HG02763 (cell line): ENCODE results near the gene COA8.

Experiments
- ATAC-seq: cut with Tn5 transposase; IDR thresholded peaks from one replicate; pipeline ENCODE4 v1.9.1; 2021; ENCODE audit warnings: mild to moderate bottlenecking, moderate library complexity; ENCODE audit not compliant: unreplicated experiment

The COA8 gene

DNA sequence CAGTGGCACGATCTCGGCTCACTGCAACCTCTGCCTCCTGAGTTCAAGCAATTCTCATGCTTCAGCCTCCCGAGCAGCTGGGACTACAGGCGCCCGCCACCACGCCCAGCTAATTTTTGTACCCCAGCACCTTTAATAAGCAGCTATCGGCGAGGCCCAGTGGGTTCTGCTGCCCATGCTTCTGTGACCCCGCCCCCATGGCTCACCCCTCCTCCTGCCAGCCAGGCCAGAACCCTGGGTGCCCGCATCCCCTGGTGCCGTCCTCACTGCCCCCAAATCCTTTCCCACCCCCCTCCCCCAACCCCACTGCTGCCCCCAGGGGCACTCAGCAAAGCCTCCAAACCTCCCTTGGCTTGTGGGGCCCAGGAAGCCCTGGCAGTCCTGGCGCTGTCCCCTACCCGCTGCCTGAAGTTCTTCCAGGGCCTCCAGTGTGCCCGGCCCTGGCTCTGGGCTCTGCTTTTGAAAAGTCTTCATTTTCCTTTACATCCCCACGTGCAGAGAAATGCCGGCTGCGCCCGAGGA, 14.8 kb upstream of the COA8 start:
- no peak for ATAC-seq

DNA sequence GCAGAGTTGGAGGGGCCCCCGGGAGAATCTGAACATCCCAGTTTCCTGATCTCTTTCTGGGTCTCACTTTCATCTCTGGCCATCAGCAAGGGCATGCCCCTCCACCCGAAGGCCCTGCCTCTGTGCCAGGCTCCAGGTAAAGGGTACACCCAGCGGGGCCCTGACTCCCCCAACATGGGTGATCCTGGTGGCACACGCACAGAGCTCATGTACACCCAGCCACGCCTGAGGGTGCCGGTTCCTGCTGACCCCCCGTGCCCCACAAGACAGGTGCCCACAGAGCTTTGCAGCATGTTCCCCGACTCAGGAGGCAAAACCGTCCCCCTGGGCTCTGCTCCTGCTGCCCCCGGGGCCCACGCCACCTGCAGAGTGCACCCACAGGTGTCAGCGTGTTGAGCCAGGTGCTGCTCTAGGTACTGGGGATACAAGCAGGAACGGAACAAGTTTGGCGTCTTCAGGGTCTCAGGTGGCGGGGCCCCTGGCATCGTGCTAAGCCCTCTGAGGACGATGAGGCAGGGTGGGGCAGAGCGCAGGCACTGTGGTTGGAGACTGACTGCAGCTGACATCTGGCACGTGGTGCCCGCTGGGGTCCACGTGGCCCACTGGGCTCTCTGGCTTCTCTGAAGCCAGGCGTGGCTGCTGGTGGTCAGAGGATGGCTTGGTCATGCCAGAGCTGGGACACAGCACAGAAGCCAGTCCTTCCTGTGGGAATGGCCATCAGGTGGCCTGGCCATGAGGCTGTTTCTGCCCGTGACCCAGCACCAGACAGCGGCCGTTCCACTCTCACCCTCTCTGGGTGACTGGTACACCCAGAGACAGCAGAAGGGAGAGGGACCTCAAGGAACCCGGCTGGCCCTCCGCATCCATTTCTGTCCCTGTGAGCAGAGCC, 14.1 kb upstream of the COA8 start:
- no peak for ATAC-seq

DNA sequence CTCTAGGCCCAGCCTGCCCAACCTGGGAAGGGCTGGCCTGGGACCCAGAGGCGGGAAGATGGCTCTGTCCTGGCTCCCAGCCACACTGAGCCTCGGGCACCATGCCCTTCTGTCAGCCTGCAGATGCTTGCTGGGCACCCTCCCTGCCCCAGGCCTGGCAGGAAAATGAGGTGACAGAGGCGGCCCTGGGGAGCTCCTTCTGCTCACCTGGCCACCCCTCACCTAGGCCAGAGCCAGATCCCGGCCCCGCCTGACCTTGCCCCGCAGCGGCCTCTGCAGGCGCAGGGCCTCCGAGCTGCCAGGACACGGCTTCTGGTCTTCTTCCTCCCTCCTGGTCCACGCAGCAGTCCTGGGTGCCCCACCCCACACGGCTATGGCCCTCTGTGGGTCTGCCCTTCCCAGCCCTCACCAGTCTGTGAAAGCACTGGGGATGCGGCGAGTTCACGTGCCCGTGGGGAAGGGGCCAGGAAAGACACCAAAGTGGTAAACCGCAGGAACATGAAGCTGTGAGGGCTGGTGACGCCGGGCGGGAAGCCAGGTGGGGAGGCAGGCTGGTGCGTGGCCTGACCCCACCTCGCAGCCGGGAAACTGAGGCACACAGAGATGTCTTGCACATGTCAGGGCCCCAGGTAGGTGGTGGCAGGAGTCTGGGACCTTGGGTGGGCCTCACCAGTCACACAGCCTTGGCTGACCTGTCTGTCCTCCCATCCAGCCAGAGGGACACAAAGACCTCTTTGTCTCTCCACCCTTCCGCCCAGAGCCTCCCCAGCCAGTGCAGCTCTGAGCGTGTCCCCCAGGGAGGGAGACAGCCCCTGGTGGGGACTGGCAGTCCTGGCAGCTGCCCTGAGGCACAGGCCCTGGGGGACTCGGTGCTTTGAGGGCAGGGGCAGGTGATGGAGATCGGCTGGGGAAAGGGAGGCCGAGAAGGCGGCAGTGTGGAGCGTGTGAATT, 13.1 kb upstream of the COA8 start:
- ATAC-seq: no peak

DNA sequence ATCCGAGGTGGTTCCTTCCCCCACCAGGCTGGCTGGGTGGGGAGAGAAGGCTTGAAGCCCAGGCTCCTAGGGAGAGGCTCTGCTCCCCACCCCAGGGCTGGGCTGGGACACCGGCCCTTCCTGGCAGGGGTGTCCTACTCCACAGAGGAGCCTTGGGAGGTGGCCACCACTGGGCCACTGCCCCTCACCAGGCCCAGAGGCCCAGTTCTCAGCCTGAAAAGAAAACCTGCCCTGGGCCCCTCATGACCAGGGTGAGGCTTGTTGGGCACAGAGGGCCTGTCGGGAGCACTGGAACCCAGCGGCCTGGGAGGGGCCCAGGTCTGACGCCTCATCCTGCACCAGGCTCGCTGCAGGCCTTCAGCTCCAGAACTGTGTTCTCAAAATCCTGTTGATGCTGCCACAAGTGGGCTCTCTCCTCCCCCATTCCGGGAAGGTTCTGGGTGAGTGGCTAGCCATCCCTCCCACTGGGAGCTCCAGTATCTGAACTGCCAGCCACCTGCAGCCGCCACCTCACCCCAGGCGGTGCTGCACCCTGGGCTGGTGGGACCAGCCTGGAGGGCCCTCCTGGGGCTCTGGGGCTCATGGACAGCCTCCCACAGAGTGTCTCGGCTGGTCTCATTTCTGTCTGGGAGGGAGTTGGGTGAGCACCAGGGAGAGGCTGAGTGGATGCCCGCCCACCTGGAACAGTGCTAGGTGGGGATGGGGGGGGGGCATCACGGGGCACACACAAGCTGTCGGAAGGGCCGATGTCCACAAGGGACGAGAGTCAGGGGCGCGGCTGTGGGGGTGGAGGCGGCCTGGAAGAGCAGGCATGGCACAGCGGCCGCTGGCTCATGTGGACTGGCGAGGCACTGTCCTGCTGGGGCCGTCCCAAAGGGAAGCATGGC, 12.1 kb upstream of the COA8 start:
- ATAC-seq: no peak

DNA sequence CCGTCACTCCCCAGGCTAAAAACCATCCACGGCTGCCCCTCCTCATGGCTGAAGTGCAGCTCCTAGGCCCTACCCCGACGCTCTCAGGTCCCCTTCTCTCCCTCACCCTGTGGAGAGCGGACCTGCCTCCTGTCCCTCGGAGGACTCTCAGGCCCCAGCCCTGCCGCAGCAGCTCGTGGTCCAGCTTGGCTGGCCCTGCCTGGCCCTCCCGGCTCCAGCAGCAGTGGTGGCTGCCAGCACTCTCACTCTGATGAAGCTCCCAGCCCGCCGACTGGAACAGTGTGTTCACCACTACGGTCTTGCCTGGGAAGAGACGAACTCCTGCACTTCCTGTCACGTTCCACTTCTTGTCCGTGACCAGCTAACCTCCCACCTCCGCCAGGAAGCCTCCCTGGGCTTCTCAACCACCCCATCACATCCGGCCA, 11.4 kb upstream of the COA8 start:
- ATAC-seq: no peak

DNA sequence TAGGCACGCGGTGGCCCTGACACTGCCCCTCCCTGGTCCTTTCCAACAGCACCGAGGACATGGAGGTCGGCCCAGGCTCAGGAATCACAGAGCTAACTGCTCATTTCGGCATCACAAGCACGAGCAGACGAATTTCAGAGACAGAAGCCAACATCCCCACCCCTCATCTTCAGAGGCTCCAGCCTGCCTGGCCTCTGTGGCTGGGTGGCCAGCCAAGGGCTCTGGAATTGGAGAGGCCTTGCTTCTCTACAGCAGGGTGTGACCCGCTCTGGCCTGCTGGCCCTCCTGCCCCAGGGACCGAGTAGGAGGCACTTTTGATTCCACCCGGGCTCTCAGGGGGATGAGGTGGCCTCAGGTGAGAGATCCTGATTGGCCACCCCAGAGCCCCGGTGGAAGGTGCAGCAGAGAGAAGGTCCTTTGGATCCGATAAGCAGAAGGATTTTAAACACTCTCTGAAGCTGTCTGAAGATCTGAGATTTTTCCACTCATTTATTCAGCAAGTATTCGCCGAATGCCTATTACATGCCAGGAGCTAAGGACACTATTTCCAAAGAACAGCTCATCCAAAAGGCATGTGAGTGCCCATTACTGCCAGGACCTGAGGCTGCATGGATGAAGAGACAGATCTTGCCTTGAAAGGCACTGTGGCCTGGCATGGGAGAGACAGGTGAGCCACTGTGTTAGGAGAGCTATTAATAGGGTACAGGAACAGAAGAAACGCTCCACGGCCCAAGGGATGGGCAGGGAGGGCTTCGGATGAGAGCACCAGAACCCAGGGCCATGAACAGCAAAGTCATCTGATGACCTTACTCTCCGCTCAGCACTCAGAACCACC, 10.5 kb upstream of the COA8 start:
- no peak for ATAC-seq

DNA sequence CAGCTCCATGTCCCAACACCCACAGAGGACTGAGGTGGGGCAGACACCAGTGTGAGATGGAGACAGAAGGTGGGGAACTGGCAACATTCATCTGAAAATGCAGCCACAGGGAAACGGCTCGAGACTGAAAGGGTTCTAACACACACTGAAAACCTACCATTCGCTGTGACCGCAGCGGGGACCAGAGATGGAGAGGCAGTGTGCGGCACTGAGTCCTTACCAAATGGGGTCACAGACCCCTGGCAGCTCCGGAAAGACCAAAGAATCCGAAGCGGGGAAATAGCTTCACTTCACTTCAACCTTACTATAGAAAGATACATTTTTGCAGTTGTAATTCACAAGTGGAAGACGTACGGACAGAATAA, 9.9 kb upstream of the COA8 start:
- no peak for ATAC-seq

DNA sequence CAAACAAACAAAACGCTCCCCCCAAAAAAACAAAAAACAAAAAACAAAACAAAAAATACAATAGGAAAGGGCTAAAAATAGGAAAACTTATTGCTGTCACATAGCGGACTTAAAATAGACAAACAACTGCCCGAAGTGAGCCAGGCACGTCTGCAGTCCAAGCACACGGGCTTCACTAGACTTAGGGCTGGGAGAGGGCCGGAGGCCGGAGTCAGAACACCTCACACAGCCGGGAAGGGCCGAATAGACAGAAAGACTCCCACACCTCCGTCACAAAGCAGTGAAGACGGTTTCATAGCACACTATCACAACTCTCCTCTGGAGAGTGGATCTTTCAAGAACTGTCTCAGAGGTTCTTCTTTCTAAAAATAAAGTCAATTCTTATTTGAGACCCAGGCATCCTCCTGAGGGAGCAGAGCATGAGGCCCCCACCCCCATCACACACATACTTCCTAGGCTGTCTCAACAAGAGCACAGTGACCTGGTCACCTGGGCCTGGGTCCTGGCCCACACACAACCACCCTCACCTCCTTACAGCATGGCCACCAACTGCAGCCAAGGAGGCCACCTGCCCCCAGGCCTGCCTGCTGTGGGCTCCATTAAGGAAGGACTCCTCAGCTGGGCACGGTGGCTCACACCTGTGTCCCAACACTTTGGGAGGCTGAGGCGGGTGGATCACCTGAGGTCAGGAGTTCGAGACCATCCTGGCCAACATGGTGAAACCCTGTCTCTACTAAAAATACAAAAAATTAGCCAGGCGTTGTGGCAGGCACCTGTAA, 7.0 kb upstream of the COA8 start:
- no peak for ATAC-seq

DNA sequence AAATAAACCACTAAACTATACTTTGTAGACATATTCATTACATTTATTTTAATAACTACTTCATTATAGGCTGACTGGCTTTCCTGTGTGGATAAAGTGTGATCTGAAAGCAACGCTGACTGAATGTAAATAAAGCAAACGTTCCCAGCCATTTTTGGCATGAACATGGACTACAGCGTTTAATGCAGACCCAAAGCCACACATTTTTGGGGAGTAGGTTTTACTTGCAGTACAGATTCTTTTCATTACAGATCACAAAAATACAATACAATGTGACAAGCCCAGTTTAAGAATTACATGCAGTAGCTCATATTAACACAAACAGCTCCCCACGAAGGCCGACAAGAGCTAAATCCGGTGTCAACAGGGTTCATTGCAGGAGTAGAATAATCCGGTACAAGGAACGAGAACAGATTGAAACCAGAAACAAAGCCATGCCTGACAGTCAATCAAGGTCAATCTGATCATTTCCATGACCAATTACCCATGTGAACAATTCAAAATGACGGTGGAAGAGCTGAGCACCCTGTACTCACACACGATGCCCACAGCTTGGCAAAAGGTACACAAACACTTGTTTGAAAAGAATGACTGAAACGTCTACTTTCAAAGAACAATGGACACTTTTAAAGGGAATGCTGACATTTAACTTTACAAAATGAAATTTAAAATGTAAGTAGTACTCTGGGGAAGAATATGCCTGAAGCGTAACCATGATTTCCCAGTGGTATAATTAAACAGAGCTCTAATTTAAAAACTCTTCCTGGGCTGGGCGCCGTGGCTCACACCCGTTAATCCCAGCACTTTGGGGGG, 5.6 kb upstream of the COA8 start:
- no peak for ATAC-seq

DNA sequence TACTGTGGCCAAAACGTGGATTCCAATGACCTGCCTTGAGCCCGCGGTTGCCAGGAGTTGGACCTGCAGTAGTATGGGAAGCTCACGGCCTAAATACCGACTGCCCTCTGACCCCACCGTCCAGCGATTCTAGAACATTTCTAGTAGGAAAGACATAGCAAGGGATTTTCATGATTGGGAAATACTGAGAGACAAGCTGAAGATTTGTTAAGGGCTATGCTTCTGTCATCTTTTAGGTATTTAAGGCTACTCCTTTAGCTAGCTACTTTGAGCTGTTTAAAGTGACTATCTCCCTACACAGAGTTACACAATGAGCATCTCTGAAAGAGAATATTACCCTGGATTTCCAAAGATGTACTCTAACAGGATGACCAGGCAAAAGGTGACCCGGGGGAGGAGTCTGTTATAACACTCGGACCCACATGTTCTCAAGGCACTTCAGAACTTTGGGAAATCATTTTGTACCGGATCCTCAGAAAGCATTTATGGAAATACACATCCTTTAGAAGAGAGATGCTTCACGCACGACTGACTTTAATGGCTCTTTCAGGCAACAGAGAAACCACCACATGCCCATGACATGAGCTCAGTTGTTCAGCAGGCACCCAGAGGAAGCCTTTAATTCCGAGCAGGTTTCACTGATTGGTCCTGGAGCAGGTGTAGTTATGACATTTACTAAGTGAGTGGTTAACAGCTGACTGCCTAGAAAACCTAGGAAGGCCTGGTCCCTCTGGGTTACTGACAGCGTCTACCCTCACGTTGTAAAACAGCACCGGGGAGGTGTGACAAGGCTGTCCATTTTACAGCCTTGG, 4.5 kb upstream of the COA8 start:
- ATAC-seq: no peak

DNA sequence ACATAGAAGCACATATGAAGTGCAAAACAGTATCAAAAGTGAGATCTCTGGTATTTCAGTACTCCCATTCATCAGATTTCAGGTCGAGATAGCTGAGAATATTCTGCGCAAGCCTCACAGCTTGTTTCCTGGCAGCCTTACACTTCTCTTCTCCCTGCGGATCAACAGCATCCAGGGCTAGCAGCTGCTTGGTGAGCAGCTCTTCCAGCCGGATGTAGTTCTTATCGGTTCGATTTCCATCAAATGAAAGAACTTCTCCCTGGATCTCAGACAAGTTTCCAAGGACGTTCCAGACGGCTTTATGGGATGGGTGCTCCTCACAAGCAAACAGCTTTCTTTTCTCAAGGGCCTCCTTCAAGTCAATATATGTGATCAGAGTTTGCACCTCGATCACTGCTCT, 3.0 kb upstream of the COA8 start:
- no peak for ATAC-seq

DNA sequence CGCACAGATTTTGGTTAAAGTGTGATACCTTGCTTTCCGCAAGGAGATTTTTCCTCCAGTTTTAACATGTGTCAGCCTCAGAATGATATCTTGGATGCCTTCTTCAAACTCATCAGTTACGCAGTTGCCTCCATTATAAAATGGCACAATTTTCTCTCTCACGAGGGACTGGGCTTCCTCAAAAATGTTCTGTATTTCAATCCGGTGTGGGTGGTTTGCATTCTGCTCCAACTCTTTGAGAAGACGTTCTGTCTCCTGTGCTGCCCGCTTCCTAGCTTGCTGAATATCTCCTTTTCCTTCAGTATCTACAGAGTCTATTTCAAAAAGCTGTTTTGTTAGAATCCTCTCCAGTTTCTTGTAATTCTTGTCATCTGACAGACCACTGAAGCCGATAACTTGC, 2.1 kb upstream of the COA8 start:
- no peak for ATAC-seq

DNA sequence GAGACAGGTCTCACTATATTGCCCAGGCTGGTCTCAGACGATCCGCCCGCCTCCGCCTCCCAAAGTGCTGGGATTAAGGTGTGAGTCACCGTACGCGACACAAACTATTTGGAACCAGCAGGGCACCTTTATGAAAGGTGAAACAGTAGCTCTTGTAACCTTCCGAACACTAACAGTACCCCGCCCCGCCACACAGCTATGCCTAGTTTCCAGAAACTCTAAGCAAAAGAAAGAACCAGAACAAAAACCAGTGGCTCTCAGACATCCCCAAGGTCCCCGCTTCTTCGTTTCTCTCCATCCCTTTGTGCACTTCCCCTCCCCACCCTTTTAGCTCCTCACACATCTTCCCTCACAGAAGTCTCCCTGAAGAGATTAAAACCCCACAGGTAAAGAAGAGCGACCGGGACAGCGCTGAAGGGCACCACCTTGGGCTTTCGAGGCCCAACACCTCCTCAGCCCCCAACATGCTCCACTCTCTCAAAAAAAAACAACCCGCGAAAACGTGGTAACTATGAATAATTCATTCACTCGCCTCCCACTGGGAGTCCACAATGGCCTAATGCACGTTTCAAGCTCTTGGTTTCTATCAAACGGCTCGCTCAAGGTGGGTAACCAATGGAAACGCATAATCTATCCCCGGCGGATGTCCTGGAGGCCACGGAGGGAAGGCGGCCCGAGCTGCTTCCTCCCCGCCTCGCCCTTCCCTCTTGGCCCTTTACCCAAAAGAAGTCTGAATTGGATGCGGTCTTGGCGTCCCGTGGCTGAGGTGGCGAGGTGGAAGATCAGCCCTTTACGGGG, 1.2 kb upstream of the COA8 start:
- ATAC-seq: peak; percentile 8

DNA sequence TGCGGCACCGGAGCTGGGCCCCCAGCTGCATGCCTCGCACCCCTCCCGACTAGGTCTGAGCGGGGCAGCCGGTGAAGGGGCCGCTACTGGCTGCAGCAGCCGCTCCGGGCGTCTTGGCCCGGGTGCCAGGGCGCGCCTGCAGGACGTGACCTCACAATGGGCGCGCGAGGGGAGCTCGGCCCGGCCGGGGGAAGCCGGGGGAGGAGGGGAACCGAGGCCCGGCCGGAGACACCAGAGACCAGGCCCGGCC, 656 bp upstream of the COA8 start:
- ATAC-seq: peak; percentile 24

DNA sequence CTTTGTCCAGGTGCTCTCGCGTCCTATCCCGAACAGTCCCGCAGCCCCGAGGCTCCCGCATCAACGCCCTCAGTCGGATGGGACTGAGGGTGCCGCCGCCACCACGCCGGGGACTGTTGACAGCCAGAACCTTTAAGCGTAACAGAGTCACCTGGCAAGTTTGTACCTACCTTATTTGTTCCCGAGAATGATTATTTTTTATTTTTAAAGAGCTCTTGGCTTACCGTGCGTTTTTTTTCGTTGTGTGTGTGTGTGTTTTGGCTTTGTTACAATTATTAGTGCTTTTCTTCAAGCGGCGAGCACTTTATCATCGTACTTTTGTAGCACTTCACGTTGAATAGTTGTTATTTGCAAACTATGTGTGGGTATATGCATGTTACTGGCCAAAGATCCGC, 463 bp downstream of the COA8 start:
- no peak for ATAC-seq

DNA sequence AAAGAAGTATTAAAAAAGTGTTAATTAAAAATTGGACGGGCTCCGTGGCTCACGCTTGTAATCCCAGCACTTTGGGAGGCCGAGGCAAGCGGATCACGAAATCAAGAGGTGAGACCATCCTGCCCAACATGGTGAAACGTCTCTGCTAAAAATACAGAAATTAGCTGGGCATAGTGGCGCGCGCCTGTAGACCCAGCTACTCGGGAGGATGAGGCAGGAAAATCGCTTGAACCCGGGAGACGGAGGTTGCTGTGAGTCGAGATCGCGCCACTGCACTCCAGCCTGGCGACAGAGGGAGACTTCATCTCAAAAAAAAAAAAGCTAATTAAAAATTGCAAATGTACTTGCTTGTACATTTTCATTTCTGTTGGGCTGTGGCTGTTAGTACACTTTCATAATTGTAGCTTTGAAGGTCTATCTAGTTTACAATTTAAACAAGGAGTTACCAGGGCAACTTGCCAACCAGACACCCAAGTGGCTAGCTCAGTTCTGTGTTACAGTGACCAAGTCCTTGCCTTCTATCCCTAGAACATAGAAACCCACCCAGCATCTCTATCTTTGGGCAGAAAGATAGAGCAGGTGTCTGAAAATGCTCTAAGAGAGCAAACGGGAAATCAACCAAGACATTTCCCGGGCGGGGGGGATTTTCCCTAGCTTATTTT, 1.2 kb downstream of the COA8 start:
- no peak for ATAC-seq
